ENCODE results near the gene CMTM8. TPM values are rescaled to one million over a fixed set of nuclear protein-coding genes. Genes with fewer than 3 reads are reported as not detected.
A peak's percentile ranks its signal among the peaks of the same experiment; 100 is the strongest.

CMTM8 gene
- total RNA-seq, 1 experiment from 2014 or later, result 3.3 TPM

- no peaks in the 10 kb centered on the region for H3K9me3 ChIP-seq (replicated peaks)
- H3K36me3 ChIP-seq, result no peaks in the 10 kb centered on the region
- DNase-seq, result no peak
- H3K27me3 ChIP-seq, result no peaks in the 10 kb centered on the region
- H3K4me3 ChIP-seq, result no peak overlapping the region
- no peaks in the 10 kb centered on the region for H3K4me1 ChIP-seq
- H3K27ac ChIP-seq, result no peak overlapping the region
Measured at GRCh38 chr3:32347343-32348125, 109.1 kb downstream of the CMTM8 start.

DNA sequence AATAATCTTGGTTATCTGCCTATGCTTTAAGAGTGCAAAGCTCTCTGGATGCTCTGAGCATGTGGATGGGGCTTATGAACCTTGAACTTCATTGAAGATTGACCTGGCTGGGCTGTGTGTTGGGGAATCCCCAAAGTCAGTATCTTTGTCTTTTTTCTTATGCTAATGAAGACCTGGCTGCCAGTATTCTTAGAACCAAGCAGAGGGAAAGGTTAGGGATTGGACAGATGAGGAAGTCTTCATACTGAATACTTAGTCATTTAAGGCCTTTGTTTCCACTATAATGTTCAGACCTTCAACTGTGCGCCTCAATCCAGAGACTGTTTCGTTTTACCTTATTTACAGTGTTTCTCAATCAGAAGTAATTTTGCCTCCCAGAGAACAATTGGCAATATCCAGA is 110.7 kb downstream of the CMTM8 start:
- Histone ChIP-seq H3K27me3 (no peaks in the 10 kb centered on the region), H3K4me3 (no peak overlapping the region), H3K4me1 (no peaks in the 10 kb centered on the region), H3K36me3 (no peaks in the 10 kb centered on the region), H3K9me3 (replicated peaks) (no peaks in the 10 kb centered on the region), H3K27ac (no peak overlapping the region)
- no peak for DNase-seq

DNA sequence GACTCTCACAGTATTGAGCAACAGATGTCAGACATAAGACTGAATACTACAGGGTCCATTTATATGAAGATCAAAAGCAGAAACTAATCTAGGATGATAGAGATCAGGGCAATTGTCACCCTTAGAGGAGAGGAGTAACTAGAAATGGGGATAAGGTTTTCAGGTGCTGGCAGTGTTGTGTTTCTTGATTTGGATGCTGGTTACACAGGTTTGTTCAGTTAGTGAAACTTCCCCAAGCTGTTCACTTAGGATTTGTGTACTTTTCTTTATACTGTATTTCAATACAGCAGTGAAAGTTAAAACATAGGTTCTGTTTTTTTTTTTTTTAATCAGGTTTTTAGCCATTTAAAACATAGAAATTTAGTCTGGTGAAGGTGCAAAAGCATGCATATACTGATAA is 114.1 kb downstream of the CMTM8 start:
- H3K4me1 ChIP-seq, result no peaks in the 10 kb centered on the region
- no peak overlapping the region for H3K4me3 ChIP-seq
- H3K9me3 ChIP-seq (replicated peaks), result no peaks in the 10 kb centered on the region
- DNase-seq, result no peak
- H3K27me3 ChIP-seq, result no peaks in the 10 kb centered on the region
- H3K27ac ChIP-seq, result no peak overlapping the region
- H3K36me3 ChIP-seq, result no peaks in the 10 kb centered on the region

DNA sequence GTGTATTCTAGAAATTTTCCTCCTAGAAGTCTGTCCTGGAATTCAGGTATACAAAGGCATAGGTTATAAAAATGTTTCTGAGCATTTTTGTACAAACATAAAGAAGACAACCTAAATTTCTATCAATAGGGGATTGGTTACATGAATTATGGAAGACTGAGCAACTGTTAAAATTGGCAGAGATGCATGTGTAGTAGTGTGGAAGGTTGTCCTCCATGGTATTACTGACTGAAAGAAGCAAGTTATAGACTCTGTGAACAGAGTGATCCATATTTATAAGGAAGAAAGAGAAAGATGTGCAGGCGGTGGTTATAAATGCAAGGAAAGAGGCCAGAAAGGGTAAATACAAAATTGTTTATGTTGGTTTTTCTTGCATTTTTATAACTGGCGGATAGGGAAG is 114.9 kb downstream of the CMTM8 start:
- no peaks in the 10 kb centered on the region for H3K4me1 ChIP-seq
- no peak overlapping the region for H3K4me3 ChIP-seq
- DNase-seq, result no peak
- no peaks in the 10 kb centered on the region for H3K27me3 ChIP-seq
- no peaks in the 10 kb centered on the region for H3K9me3 ChIP-seq (replicated peaks)
- H3K36me3 ChIP-seq, result no peaks in the 10 kb centered on the region
- no peak overlapping the region for H3K27ac ChIP-seq

DNA sequence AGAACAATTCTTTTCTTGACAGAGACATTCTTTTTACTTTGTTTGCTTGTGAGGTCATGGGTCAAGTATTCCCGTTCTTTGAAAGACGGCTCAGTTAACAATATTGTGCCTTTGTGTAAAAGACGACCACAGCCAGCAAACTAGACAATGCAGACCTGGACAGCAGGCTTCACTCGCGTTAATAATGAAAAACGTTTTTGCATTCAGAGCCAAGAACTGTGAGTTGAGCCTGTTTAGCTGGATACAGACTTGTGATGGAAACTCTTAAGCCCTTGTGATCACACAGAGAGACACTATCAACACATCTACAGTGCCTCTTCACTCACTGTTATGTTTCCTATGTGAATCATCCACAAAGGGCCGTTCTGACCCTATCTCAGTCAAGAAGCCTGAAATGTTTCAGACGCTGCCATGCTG is 115.9 kb downstream of the CMTM8 start:
- Histone ChIP-seq H3K27me3 (no peaks in the 10 kb centered on the region), H3K4me3 (no peak overlapping the region), H3K9me3 (replicated peaks) (no peaks in the 10 kb centered on the region), H3K4me1 (no peaks in the 10 kb centered on the region), H3K27ac (no peak overlapping the region), H3K36me3 (no peaks in the 10 kb centered on the region)
- DNase-seq, result no peak

GRCh38 chr3:32355751-32356291 is 117.3 kb downstream of the CMTM8 start:
- DNase-seq, result no peak
- Histone ChIP-seq H3K4me3 (no peak overlapping the region), H3K36me3 (no peaks in the 10 kb centered on the region), H3K4me1 (no peaks in the 10 kb centered on the region), H3K27me3 (no peaks in the 10 kb centered on the region), H3K9me3 (replicated peaks) (no peaks in the 10 kb centered on the region), H3K27ac (no peak overlapping the region)

- no peak overlapping the region for H3K4me3 ChIP-seq
- no peak overlapping the region for H3K27ac ChIP-seq
- no peaks in the 10 kb centered on the region for H3K36me3 ChIP-seq
- H3K9me3 ChIP-seq (replicated peaks), result no peaks in the 10 kb centered on the region
- H3K4me1 ChIP-seq, result no peaks in the 10 kb centered on the region
- no peaks in the 10 kb centered on the region for H3K27me3 ChIP-seq
- no peak for DNase-seq
Measured at GRCh38 chr3:32359766-32360492, 121.4 kb downstream of the CMTM8 start.

DNA sequence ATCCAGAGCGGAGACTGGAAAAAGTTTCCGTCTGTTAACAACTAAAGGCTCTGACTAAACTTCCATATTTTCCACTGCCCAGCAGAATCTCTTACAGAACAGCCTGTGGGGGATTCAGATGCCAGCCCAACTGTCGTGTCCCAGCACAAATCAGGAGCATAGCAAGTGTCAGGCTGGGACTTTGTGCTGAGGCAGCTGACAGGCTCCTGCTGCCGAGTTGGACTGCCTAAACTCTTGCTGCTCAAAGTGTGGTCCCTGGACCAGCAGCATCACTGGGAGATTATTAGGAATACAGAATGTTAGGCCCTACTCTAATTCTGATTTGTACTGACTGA is 122.0 kb downstream of the CMTM8 start:
- no peak for DNase-seq
- no peak overlapping the region for H3K27ac ChIP-seq
- no peaks in the 10 kb centered on the region for H3K36me3 ChIP-seq

DNA sequence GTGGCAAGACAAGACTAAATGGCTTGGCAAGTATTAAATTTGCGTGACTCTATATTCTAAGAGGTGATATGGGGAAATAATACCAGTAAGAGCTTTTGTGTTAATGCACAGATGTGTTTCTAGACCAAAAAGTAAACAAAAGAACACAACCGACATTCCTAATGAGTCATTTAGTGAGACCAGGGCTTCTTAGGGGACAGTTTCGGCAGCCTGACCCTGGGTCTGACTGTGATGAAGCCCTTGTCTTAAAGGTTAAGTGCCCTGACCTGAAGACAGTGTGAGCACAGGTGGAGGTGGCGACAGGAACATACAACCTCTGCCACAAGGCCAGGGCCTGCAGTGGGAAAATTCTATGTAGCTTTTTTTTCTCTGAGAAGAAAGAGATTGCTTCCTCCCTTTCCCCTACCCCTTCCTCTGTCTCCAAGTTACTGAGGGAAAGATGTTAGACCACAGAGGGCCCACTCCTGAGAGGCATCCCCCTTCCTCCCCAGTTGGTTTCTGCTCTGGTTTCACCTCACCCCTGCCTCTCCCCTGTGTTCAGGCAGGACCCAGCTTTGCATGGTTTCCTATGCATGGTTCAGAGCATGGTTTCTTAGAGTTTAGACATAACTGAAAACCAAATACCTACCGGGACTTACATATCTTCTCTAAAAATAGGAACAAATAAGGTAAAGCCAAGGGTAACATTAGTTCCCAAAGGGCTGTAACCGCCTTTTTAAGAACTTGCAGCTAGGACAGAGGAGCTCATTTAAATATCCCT is 128.3 kb downstream of the CMTM8 start:
- Histone ChIP-seq H3K27ac (no peak overlapping the region), H3K36me3 (no peaks in the 10 kb centered on the region), H3K9me3 (replicated peaks) (no peaks in the 10 kb centered on the region), H3K4me3 (no peak overlapping the region), H3K4me1 (no peaks in the 10 kb centered on the region), H3K27me3 (no peaks in the 10 kb centered on the region)
- DNase-seq, result no peak

More for the DNA sequence above, 122.0 kb downstream of the CMTM8 start:
- Histone ChIP-seq H3K4me3 (no peak overlapping the region), H3K4me1 (no peaks in the 10 kb centered on the region), H3K9me3 (replicated peaks) (no peaks in the 10 kb centered on the region), H3K27me3 (no peaks in the 10 kb centered on the region)

GRCh38 chr3:32367442-32367841 is 129.0 kb downstream of the CMTM8 start:
- DNase-seq, result no peak
- H3K36me3 ChIP-seq, result no peaks in the 10 kb centered on the region

DNA sequence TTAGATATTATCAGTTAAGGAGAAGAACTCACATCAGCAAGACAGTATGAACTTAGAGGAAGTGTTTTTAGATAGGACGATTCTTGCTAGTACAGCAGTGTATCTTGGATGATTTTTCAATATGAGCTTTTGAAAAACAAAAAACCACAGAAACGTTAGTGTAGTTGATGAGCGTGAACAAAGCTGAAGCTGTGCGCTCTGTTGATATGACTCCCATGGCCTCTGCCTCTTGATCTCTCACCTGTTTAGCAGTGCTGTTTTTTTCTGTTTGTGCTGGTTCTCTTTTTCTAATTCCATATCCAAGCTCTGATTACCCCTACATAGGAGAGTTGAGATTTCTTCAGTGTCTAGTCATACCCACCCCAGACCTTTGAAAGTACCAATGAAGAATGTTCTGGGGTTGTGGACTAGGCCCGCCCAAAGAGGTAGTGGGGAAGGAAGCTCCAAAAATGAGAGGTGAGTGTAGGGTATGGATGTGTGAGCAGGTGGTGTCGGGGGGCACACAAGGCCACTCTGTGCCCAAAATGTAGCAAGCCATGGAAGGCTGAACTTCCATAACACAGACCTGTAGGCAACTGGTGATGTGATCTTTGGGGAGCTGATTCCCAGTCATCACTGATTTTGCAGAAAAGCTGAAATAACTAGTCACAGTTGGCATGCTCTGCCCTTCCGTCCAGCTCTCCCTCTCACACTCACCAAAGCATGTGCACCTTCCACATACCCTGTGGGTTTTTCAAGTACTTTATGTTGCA is 133.2 kb downstream of the CMTM8 start:
- Histone ChIP-seq H3K9me3 (replicated peaks) (no peaks in the 10 kb centered on the region), H3K36me3 (no peaks in the 10 kb centered on the region), H3K4me1 (no peaks in the 10 kb centered on the region), H3K27ac (no peak overlapping the region), H3K4me3 (no peak overlapping the region), H3K27me3 (no peaks in the 10 kb centered on the region)
- no peak for DNase-seq

More at GRCh38 chr3:32367442-32367841, 129.0 kb downstream of the CMTM8 start:
- Histone ChIP-seq H3K4me1 (no peaks in the 10 kb centered on the region), H3K9me3 (replicated peaks) (no peaks in the 10 kb centered on the region), H3K4me3 (no peak overlapping the region), H3K27ac (no peak overlapping the region), H3K27me3 (no peaks in the 10 kb centered on the region)

- DNase-seq, result no peak
- Histone ChIP-seq H3K27ac (no peak overlapping the region), H3K9me3 (replicated peaks) (no peaks in the 10 kb centered on the region)
Measured at GRCh38 chr3:32372213-32372490, 133.7 kb downstream of the CMTM8 start.

GRCh38 chr3:32373276-32373675 is 134.8 kb downstream of the CMTM8 start:
- no peak overlapping the region for H3K27ac ChIP-seq
- no peaks in the 10 kb centered on the region for H3K27me3 ChIP-seq
- no peaks in the 10 kb centered on the region for H3K4me1 ChIP-seq
- no peaks in the 10 kb centered on the region for H3K9me3 ChIP-seq (replicated peaks)
- no peak for DNase-seq
- no peaks in the 10 kb centered on the region for H3K36me3 ChIP-seq
- no peak overlapping the region for H3K4me3 ChIP-seq

More at GRCh38 chr3:32372213-32372490, 133.7 kb downstream of the CMTM8 start:
- Histone ChIP-seq H3K36me3 (no peaks in the 10 kb centered on the region), H3K27me3 (no peaks in the 10 kb centered on the region), H3K4me3 (no peak overlapping the region), H3K4me1 (no peaks in the 10 kb centered on the region)

- H3K9me3 ChIP-seq (replicated peaks), result no peaks in the 10 kb centered on the region
- peak in 1 of 2 experiments; percentile 9 for DNase-seq
- no peaks in the 10 kb centered on the region for H3K36me3 ChIP-seq
- no peaks in the 10 kb centered on the region for H3K4me1 ChIP-seq
- no peaks in the 10 kb centered on the region for H3K27me3 ChIP-seq
- no peak overlapping the region for H3K4me3 ChIP-seq
- H3K27ac ChIP-seq, result no peak overlapping the region
Measured at GRCh38 chr3:32373844-32374243, 135.4 kb downstream of the CMTM8 start.
